H1 (cell line): Measurements from ENCODE around the gene DHCR7.

ENCODE experiments used
- CHD2 ChIP-seq: IDR thresholded peaks from 2 replicates; pipeline ENCODE4 v1.6.1; 2012; ENCODE audit warnings: low read length, improper control_type of control experiment
- EP300 ChIP-seq, 2 experiments: IDR thresholded peaks; 1 replicate in 1 of 2; 2 replicates in 1 of 2; pipeline ENCODE4 v1.6.1; 2011 to 2012; ENCODE audit warnings: low read depth in 2 of 2, low read length in 2 of 2, mild to moderate bottlenecking in 2 of 2, borderline replicate concordance in 1 of 2, inconsistent platforms in 1 of 2, moderate library complexity in 1 of 2
- JUN ChIP-seq: IDR thresholded peaks from 2 replicates; pipeline ENCODE4 v1.6.1; 2011; ENCODE audit warnings: low read depth, mild to moderate bottlenecking, improper control_type of control experiment, low read length
- POLR2A ChIP-seq, 2 experiments: IDR thresholded peaks; 1 replicate in 1 of 2; 2 replicates in 1 of 2; pipeline ENCODE4 v1.6.1; 2011; ENCODE audit warnings: low read depth in 2 of 2, low read length in 2 of 2, mild to moderate bottlenecking in 2 of 2; ENCODE audit errors: control extremely low read depth in 1 of 2
- SAP30 ChIP-seq: fragments of 300-600 bp; sonication (generic); IDR thresholded peaks from 2 replicates; pipeline ENCODE4 v1.7.1; 2012; ENCODE audit warnings: low read length, moderate library complexity, mild to moderate bottlenecking, inconsistent platforms; ENCODE audit not compliant: insufficient read depth, insufficient replicate concordance
- SIN3A ChIP-seq, 2 experiments: IDR thresholded peaks in 1 of 2; conservative IDR thresholded peaks in 1 of 2; 2 replicates each; pipeline ENCODE4 v1.6.1; 2011 to 2012; ENCODE audit warnings: low read length in 2 of 2, improper control_type of control experiment in 1 of 2, low read depth in 1 of 2, mild to moderate bottlenecking in 1 of 2
- TF ChIP-seq, protein P1 (sequence below), 3 experiments: IDR thresholded peaks; 1 replicate in 2 of 3; 2 replicates in 1 of 3; pipeline versions ENCODE4 v1.5.1 to v1.6.1; 2011; ENCODE audit warnings: low read length in 3 of 3, mild to moderate bottlenecking in 3 of 3, inconsistent platforms in 2 of 3, low read depth in 1 of 3, moderate library complexity in 1 of 3; ENCODE audit not compliant: insufficient read depth in 1 of 3; ENCODE audit errors: control extremely low read depth in 1 of 3

DNA sequence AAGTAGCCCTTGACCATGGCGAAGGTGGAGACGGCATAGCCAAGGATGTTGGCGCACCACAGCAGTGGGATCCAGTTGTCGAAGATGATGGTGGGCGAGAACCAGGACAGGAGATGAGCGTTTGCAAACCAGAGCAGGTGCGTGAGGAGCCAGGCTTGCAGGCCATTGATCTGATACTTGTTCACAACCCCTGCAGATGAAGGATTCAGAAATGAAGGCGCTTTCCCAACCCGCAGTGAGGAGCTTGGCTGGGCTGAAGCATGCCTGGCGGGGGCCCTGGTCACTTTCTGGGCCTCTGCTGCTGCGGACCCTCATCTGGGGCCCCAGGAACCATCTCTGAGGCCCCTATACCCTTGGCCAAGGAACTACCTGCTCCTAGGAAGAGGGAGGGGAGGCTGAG, 6.9 kb downstream of the DHCR7 start:
- TF ChIP-seq SIN3A (conservative IDR thresholded peaks at IDR 0.05 in 1 of 2, IDR thresholded peaks at IDR 0.05 in 1 of 2; ENCODE audit: low read depth in 1 of 2, low read length in 2 of 2) (no peak), EP300 (IDR thresholded peaks at IDR 0.05; ENCODE audit: borderline replicate concordance in 1 of 2, low read depth in 2 of 2, low read length in 2 of 2) (no peak), POLR2A (IDR thresholded peaks at IDR 0.05; ENCODE audit: control extremely low read depth in 1 of 2, low read depth in 2 of 2, low read length in 2 of 2) (no peak), SAP30 (no peak), JUN (no peak), CHD2 (no peak)
- TF ChIP-seq, protein P1, sequence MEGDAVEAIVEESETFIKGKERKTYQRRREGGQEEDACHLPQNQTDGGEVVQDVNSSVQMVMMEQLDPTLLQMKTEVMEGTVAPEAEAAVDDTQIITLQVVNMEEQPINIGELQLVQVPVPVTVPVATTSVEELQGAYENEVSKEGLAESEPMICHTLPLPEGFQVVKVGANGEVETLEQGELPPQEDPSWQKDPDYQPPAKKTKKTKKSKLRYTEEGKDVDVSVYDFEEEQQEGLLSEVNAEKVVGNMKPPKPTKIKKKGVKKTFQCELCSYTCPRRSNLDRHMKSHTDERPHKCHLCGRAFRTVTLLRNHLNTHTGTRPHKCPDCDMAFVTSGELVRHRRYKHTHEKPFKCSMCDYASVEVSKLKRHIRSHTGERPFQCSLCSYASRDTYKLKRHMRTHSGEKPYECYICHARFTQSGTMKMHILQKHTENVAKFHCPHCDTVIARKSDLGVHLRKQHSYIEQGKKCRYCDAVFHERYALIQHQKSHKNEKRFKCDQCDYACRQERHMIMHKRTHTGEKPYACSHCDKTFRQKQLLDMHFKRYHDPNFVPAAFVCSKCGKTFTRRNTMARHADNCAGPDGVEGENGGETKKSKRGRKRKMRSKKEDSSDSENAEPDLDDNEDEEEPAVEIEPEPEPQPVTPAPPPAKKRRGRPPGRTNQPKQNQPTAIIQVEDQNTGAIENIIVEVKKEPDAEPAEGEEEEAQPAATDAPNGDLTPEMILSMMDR (IDR thresholded peaks at IDR 0.05; ENCODE audit: control extremely low read depth in 1 of 3, insufficient read depth in 1 of 3, low read depth in 1 of 3, low read length in 3 of 3), result no peak
